GM08714 (cell line): ENCODE results near the gene SAFB2.

Source experiments
- H3K4me3 ChIP-seq: fragments of 200-500 bp; sonication (Bioruptor generic); 2 replicates; pipeline ENCODE4 v1.5.1; 2014; ENCODE audit warnings: mild to moderate bottlenecking, low read length, inconsistent platforms
- ZNF274 ChIP-seq: IDR thresholded peaks from 2 replicates; pipeline ENCODE4 v1.6.1; 2012; ENCODE audit warnings: mild to moderate bottlenecking, low read depth, low read length

SAFB2 gene

GRCh38 chr19:5600797-5601196 lies 21.8 kb downstream of the SAFB2 start:
- TF ChIP-seq ZNF274, result no peak
- H3K4me3 ChIP-seq, result no peak overlapping the region

DNA sequence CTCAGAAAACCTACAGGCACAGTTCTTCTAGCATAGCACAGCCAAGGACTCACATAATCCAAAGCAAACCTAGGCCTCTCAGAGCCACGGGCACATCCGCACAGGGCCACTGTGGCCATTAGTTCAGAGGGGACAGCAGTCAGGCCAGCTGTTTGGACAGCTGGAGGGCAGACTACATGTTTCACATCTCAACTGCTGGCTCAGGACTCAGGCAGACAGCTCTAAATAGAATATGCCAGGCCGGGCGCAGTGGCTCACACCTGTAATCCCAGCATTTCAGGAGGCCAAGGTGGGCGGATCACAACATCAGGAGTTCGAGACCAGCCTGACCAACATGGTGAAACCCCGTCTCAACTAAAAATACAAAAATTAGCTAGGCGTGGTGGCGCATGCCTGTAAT lies 26.8 kb downstream of the SAFB2 start:
- no peak overlapping the region for H3K4me3 ChIP-seq
- TF ChIP-seq ZNF274, result no peak

GRCh38 chr19:5595129-5595528 lies 27.4 kb downstream of the SAFB2 start:
- H3K4me3 ChIP-seq, result no peak overlapping the region
- TF ChIP-seq ZNF274, result no peak

DNA sequence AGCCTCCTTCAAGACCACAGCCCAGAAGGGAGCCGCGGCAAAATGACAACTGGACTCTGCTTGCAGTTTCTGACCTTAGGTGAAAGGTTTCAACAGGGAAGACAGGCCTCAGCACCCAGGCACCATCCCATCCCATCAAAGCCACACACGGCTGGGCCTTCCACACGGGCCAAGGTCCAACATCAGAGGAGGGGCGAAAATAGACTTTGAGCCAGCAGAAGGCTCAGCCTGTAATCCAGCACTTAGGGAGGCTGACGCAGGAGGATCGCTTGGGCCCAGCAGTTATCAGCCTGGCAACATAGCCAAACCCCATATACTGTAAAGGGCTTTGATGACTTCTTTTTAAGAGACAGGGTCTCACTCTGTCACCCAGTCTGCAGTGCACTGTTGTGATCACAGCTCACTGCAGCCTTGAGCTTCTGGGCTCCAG lies 28.0 kb downstream of the SAFB2 start:
- TF ChIP-seq ZNF274, result no peak
- no peak overlapping the region for H3K4me3 ChIP-seq

DNA sequence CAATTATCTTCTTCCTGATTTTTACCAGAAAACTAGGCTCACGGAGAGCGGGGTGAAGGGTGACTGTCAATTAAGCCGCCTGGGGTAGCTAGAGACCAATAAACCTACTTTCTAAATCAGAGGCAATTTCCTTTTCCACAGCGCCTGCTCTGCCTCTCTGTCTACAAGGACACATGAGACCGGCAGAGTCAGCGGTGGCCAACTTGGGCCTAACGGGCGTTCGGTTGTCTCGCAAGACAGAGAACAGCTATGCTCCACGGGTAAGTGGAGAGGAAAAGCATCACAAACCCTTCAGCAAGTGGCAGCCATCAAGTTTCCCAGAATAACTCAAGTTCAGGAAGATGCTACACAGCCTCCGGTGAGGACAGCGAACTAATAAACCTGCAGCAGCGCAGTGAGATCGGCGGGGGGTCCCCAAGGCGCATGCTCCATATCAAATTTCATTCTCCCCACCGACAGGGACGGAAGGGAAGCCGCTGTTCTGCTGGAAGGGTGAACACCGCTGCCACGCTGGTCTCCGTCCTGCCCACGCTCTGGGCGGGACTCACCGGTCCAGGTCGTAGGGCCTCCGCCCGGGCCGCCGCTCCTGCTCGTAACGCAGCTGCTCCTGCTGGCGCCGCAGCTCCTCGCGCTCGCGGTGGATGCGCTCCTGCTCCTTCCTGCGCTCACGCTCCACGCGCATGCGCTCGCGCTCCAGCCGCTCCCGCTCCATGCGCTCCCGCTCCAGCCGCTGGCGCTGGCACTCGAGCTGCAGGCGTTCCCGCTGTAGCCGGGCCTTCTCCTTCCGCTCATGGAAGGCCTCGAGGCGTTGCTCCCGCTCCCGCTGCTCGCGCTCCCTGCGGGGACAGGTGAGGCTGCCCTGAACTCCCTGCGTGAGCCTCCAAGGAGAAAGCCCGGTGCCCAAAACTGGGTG lies 29.0 kb downstream of the SAFB2 start:
- TF ChIP-seq ZNF274, result no peak
- no peak overlapping the region for H3K4me3 ChIP-seq

DNA sequence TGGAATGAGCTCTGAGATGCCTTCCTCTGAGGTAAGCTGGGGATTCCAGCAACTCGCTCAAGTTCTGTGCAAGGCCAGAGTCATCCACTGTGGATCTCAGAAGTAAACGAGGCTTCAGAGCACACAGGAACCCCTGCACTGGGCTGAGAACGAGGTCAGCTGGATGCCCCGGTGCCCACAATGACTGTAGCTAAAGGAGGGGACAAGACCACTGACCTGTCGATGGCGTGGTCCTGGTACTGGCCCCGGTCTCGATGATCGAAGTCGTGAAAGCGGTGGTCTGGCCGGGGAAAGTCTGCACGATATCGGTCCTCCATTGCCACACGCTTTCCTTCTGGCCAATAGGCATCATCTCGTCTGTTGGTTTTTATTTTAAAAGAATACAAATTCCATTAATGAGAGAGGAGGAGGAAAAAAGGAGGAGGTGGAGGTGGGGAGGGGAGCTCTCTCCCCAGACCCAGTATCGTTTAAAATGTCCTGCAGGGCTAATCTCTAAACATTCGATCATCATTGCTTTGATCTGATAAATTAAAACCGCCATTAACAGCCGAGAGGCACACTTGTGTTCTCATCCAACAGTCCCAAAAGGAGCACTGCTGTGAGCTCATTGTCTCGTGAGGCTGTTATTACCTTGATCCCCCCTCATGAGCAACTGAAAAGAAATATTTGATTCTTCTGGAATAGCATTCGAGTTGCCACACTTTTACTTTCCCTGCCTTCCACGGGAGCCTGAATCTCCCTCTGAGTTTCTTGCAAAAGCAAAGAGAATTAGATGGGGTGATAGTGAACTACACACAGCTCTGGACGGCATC lies 29.8 kb downstream of the SAFB2 start:
- TF ChIP-seq ZNF274, result no peak
- H3K4me3 ChIP-seq, result no peak overlapping the region

DNA sequence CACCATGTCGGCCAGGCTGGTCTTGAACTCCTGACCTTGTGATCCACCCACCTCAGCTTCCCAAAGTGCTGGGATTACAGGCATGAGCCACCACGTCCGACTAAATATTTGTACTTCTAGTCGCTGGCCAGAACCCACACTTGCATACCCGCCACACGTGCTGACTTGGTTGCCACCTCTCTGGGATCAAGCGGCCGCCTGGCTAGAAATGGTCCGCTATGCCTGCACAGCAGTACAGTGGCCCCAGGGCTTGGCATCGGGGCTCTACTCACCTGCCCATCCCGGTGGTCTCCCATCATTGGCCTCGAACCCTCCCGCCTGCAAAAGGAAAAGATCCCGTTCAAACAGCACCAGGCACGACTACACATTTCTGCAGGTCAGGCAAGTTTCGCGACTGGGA lies 31.1 kb downstream of the SAFB2 start:
- TF ChIP-seq ZNF274, result no peak
- H3K4me3 ChIP-seq, result no peak overlapping the region

DNA sequence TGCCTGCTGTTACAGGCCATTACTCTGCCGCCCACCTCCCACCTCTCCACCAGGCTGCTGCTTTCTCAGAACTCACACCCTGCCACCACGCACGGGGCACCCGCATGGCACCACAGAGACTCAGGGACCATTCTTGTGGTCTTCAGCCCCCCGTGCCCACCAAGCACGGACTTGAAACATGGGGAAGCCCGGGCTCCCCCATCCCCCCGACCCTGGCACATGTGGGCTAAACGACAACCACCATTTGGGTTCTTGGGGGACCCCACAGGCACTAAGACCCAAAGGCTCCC lies 31.8 kb downstream of the SAFB2 start:
- no peak for TF ChIP-seq ZNF274
- H3K4me3 ChIP-seq, result no peak overlapping the region

GRCh38 chr19:5590151-5590864 lies 32.3 kb downstream of the SAFB2 start:
- H3K4me3 ChIP-seq, result no peak overlapping the region
- TF ChIP-seq ZNF274, result no peak

GRCh38 chr19:5588906-5589676 lies 33.5 kb downstream of the SAFB2 start:
- no peak overlapping the region for H3K4me3 ChIP-seq
- no peak for TF ChIP-seq ZNF274

GRCh38 chr19:5588441-5588840 lies 34.1 kb downstream of the SAFB2 start:
- no peak overlapping the region for H3K4me3 ChIP-seq
- no peak for TF ChIP-seq ZNF274

DNA sequence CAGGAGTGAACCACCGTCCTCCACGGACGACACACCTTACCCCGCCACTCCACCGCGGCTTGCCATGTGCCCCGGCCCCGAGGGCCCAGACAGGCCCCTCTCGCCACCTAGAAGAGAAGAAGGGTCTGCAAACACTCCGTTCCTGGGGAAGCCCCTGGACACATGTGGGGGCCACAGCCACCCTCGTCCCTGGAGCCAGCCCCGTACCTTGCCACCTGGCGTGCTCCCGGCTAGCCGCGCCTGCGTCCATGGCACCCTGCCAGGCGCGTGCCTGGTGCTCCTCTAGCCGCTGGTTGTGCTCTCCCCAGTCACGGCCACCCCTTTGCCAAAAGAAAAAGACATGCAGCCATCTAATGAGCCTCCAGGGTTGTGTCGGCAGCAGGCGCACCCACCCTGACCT lies 34.9 kb downstream of the SAFB2 start:
- no peak for TF ChIP-seq ZNF274
- no peak overlapping the region for H3K4me3 ChIP-seq

GRCh38 chr19:5587071-5587455 lies 35.5 kb downstream of the SAFB2 start:
- TF ChIP-seq ZNF274, result no peak
- H3K4me3 ChIP-seq, result no peak overlapping the region

DNA sequence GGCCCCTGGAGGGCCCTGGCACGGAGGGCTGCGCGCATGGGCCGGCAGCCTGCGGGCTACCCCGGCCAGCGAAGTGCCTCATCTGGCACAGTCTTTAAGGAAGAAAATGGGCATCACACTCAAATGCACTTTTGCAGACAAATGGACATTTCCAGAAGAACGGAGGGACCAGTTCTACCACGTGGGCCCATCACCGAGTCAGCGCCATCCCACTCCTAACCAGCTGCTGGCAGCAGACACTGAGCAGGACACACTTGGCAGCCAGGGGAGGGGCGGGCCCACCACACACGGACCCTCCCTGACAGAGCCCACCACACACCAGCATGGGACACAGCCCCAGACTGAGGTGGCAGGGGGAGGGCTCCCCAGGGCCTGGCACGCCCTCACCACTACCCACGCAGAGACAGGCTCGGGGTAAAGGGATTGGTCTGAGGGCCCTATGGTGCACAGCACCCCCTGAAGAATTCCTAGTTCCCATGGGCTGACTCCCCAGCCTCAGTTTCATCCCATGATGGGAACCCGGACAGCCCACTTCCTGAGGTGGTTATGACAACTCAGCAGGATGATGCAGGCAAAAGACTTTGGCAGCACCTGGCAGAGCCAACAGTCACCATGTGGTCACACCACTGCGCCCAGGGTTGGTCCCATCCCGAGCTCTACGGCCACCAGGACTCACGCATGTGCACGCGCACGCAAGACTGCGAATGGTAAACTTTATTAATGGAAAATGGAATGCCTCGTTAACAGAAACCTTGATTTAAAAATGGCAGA lies 36.1 kb downstream of the SAFB2 start:
- H3K4me3 ChIP-seq, result no peak overlapping the region
- TF ChIP-seq ZNF274, result no peak
